Measurements from ENCODE around the gene TMEM178B. TPM values are rescaled to one million over a fixed set of nuclear protein-coding genes. Genes with fewer than 3 reads are reported as not detected.

TMEM178B gene
- total RNA-seq, 4 donors from 2014 or later: 7.7 to 49.9 (median 25.9) TPM

DNA sequence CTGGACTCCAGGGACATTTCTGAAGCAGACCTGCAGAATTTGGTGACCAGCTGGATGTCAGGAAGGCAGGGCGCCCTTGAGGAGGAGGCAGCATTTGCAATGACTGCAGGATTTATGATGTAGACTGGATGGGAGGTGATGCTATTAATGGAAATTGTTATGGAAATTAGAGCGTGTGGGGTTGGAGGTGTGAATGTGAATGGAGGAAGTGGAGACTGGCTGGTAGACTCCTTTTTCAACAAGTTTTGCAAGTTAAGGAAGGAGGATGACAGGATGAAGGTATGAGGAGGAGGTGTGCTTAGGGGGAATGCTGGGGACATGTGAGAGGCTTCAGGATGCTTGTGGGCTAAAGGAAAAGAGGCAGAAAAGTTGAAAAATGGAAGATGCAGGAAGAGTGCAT lies 137.0 kb downstream of the TMEM178B start:
- no peak overlapping the region for H3K27ac ChIP-seq
- peaks cover 22 to 32% of the 10 kb centered on the region in 2 donors for H3K4me1 ChIP-seq
- TF ChIP-seq CTCF (IDR thresholded peaks at IDR 0.05) (no peak), POLR2A (IDR thresholded peaks at IDR 0.05) (no peak)
- no peaks in the 10 kb centered on the region for H3K36me3 ChIP-seq
- H3K9me3 ChIP-seq: no peaks in the 10 kb centered on the region
- 77 to 84% methylated on average over 2 of the region's 2 CpGs for WGBS, 2 donors
- intact Hi-C loops (cut with DNase I): no loop called here
- no peak overlapping the region for H3K4me3 ChIP-seq (replicated peaks in 1 of 3)
- no peak for DNase-seq
- H3K27me3 ChIP-seq: no peaks in the 10 kb centered on the region

DNA sequence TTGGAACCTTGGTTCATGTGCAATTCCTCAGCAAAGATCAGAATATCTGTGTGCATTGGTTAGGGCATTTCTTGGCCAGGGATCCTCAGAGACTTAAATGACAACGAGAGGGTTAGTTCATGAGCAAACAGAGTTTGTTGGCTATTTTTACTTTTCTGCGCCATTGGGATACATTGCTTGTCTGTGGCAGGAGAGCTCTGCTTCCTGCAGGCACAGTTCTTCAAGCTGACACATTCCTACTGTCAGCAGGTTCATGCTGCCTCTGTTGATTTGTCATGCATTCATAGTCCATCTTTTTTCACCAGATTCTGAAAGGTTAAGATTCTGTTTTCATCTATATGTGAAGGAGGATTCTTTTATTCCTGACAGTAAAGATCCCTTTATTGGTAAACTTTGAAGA lies 139.4 kb downstream of the TMEM178B start:
- Histone ChIP-seq H3K36me3 (no peaks in the 10 kb centered on the region), H3K4me3 (replicated peaks in 1 of 3) (no peak overlapping the region), H3K9me3 (no peaks in the 10 kb centered on the region), H3K27ac (no peak overlapping the region), H3K27me3 (no peaks in the 10 kb centered on the region), H3K4me1 (peaks cover 15 to 20% of the 10 kb centered on the region in 2 donors)
- WGBS, 2 donors: 72 to 76% methylated on average over 2 of the region's 2 CpGs
- TF ChIP-seq POLR2A (IDR thresholded peaks at IDR 0.05) (no peak), CTCF (IDR thresholded peaks at IDR 0.05) (no peak)
- intact Hi-C loops (cut with DNase I): no loop called here
- DNase-seq: no peak

DNA sequence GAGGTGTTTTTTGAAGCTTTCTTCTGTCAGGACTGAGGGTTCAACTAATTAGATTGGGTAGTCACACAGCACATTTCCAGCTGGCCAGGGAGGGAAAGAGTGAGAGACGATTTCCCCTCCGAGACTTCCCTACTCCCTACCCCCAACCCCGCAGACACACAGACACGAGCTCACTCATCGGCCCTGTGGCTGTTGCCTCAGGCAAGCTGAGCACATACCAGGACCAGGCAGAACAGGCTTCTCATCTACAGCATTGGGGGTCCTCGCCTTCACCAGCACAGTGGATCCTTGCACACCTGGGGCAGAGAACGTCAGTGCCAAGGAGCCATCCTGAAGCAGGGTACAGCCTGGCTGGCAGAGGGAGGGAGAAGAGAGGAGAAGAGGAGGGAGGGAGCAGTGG lies 144.1 kb downstream of the TMEM178B start:
- Histone ChIP-seq H3K27ac (no peak overlapping the region), H3K9me3 (no peaks in the 10 kb centered on the region), H3K4me3 (replicated peaks in 1 of 3) (no peak overlapping the region), H3K36me3 (no peaks in the 10 kb centered on the region), H3K4me1 (peaks cover 0 to 14% of the 10 kb centered on the region in 2 donors), H3K27me3 (no peaks in the 10 kb centered on the region)
- no peak for TF ChIP-seq CTCF (IDR thresholded peaks at IDR 0.05)
- no peak for TF ChIP-seq POLR2A (IDR thresholded peaks at IDR 0.05)
- DNase-seq: no peak
- WGBS, 2 donors: 74 to 87% methylated on average over 4 to 7 of the region's 7 CpGs
- intact Hi-C loops (cut with DNase I): no loop called here

DNA sequence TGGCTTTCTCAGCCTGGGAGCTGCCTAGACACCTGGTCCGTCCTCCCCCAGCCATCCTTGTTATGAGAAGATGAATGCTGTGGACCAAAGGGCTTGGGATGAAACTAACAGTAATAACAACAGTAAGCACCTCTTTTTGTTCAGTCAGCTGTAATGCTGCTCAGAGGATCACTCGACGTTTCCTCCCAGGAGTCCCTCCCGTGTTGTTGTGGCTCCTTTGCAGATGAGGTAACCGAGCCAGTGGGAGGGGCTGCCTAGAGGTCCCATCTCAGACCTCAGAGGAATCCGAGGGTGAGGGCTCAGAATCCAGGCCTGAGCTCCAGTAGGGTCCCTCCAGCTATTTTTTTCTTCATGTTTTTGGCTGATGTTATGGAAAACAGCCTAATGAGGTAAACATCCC lies 145.1 kb downstream of the TMEM178B start:
- TF ChIP-seq CTCF (IDR thresholded peaks at IDR 0.05) (no peak), POLR2A (IDR thresholded peaks at IDR 0.05) (no peak)
- 24 to 33% methylated on average over 5 of the region's 6 CpGs for WGBS, 2 donors
- intact Hi-C loops (cut with DNase I): no loop called here

DNA sequence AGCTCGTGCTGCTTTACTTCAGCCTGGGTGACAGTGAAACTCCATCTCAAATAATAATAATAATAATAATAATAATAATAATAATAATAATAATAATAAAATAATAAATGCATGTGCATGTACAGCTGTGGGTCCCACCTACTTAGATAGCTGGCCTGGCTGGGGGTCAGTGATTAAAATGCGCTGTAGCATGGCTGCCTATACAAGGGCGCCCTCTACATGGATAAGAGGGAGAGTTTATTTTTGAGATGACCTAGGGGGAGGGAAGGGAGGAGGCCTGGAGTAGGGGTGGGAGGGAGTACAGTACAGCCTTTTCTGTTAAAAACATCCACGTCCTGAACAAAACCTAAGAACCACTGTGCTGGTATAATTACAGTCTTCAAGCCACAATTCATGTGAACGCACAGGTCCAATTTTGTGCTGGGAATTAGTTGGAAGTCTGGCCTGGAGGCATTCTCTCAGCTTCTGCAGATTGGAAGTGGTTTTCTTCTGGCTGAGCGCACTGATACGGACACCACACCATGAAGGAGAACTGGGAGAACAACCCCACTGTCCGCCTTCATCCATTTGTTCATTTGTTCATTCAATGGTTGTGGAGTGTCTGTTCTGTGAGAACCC lies 146.5 kb downstream of the TMEM178B start:
- Histone ChIP-seq H3K27me3 (no peaks in the 10 kb centered on the region), H3K9me3 (no peaks in the 10 kb centered on the region), H3K4me1 (peaks cover 0 to 14% of the 10 kb centered on the region in 2 donors), H3K27ac (no peak overlapping the region), H3K36me3 (no peaks in the 10 kb centered on the region), H3K4me3 (replicated peaks in 1 of 3) (no peak overlapping the region)
- WGBS, 2 donors: 71 to 74% methylated on average over 8 of the region's 8 CpGs
- intact Hi-C loops (cut with DNase I): loop anchor here (10.0 kb wide), 1 partner anchor 146 kb away; the partner anchor contains the start of gene TMEM178B
- TF ChIP-seq CTCF (IDR thresholded peaks at IDR 0.05) (peak in 4 of 6 experiments; percentile 16 to 49 (median 38)), POLR2A (IDR thresholded peaks at IDR 0.05) (no peak)
- DNase-seq: peak in 1 of 2 donors; percentile 22

More for the DNA sequence above, 145.1 kb downstream of the TMEM178B start:
- no peaks in the 10 kb centered on the region for H3K36me3 ChIP-seq
- H3K27me3 ChIP-seq: no peaks in the 10 kb centered on the region
- H3K9me3 ChIP-seq: no peaks in the 10 kb centered on the region
- DNase-seq: peak; percentile 49 to 54
- H3K27ac ChIP-seq: peak overlapping the region in 1 of 3 donors; percentile 8
- H3K4me1 ChIP-seq: peaks cover 0 to 14% of the 10 kb centered on the region in 2 donors
- no peak overlapping the region for H3K4me3 ChIP-seq (replicated peaks in 1 of 3)

All from thyroid gland (tissue), 4 donors.